HFF-Myc (cell line): ENCODE results near the gene CHMP2A.

Source experiments
- DNase-seq: peaks from one replicate; pipeline ENCODE4 v3.0.0-alpha.2; 2011; ENCODE audit warnings: low read depth; ENCODE audit errors: extremely low read depth
- H3K4me3 ChIP-seq: replicated peaks from 2 replicates; pipeline ENCODE4 v1.5.1; 2011; ENCODE audit warnings: low read depth, mild to moderate bottlenecking, control low read depth, low read length
- CTCF ChIP-seq: IDR thresholded peaks from 2 replicates; pipeline ENCODE4 v1.5.1; 2012; ENCODE audit warnings: mild to moderate bottlenecking, low read depth, low read length, control low read depth; ENCODE audit errors: missing control alignments

CHMP2A gene

GRCh38 chr19:58516246-58516836, 38.6 kb downstream of the CHMP2A start:
- DNase-seq, result no peak
- no peak for TF ChIP-seq CTCF
- H3K4me3 ChIP-seq, result no peak overlapping the region

DNA sequence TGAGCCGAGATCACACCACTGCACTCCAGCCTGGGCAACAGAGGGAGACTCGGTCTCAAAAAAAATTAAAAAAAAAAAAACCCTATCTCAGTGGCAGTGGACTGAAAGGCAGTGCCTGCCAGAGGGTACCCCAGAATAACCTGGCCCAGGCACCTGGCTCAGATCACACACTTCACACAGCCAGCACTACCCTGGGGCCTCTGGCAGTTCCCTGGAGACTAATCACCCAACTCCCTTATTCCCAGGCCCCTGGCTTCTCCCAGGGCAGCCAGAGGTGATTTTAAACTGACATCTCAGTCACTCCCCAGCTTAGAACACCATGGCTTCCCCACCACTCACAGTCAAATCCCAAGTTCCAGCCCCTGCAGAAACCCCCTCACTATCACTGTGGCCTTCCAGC, 39.6 kb downstream of the CHMP2A start:
- TF ChIP-seq CTCF, result no peak
- H3K4me3 ChIP-seq, result no peak overlapping the region
- DNase-seq, result no peak

GRCh38 chr19:58514564-58515022, 40.3 kb downstream of the CHMP2A start:
- no peak for TF ChIP-seq CTCF
- H3K4me3 ChIP-seq, result peak overlapping the region; percentile 31
- no peak for DNase-seq

GRCh38 chr19:58513694-58514563, 41.0 kb downstream of the CHMP2A start:
- peak; percentile 25 for DNase-seq
- TF ChIP-seq CTCF, result peak; percentile 64
- peak overlapping the region; percentile 31 for H3K4me3 ChIP-seq

DNA sequence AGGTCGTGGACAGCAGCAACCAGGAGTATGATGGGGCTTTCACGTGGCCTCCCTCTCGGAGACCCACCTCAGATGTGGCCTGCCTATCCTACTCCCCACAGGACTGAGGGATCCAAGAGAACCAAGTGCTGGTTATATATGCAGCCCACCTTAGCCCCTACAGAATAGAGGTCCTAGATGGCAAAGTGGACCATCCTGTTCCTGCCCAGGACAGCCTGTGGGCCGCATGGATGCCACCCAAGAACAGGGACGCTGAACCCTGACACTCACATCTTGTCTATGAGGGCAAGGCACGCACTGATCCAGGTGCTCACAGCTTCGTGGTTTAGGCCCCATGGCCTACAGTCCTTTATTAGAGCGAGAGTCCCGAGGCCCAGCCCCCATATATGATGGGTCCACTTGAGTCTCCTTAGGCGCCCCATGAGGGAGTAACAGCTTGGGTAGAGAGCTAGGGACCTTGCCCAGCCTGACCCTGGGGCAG, 41.7 kb downstream of the CHMP2A start:
- TF ChIP-seq CTCF, result no peak
- no peak overlapping the region for H3K4me3 ChIP-seq
- DNase-seq, result no peak

DNA sequence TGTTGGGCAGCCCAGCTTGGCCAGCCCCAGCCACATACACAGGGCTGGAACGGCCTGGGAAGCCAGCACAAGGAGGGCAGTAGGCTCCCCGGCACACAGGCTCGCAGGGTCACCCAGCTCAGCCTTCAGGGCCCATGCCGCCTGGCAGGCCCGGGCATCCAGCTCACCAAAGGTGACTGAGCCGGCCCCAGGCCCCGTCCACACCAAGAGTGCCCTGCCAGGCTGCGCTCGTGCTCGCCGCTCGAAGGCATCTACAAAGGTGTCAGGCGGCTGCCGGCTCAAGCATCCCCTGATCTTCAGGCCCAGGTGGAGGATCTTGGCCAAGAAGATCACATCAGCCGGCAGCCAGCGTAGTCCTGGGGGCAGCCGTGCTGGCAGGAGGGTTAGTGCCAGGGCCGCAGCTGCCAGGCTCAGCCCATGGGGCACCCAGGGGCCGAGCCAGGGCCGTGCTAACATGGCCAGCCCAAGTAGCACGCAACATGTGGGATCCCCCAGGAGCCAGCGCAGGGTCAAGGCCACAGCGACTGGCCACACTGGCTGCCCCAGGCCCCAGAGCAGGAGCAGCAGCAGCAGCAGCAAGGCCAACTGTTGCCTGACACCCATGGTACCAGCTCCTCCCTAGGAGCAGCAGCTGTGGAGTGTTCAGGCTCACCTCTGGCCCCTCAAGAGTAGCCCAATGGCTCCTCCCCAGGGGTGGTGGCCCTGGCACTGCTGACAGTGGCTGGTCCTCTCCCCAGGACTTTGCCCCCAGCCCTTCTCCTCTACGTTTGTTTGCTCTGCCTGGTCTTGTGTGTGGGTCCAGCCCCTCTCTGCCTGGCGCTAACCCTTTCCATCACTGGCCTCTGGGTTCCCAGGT, 43.3 kb downstream of the CHMP2A start, which contains the start of gene SLC27A5:
Gene SLC27A5 (minus strand): TSS at position 640 of the 856 bp plus-strand sequence. CDS start 37 bp downstream, at position 603.
- no peak within 1 kb of the TSS for H3K4me3 ChIP-seq
- DNase-seq, result no peak
- no peak for TF ChIP-seq CTCF
